Measurements from ENCODE around the gene HES4. TPM values are rescaled to one million over a fixed set of nuclear protein-coding genes. Genes with fewer than 3 reads are reported as not detected.
A peak's percentile ranks its signal among the peaks of the same experiment; 100 is the strongest.
"Not testable (repeated sequence)": the region's sequence is repeated elsewhere in the genome, so short reads cannot be mapped to it uniquely, and the experiment has no call there.

Gene HES4
- total and polyA plus RNA-seq, 8 donors = 4.0 to 212 (median 29.3) TPM; not detected in 1

- H3K4me3 ChIP-seq = peak overlapping the region in 3 of 4 donors; percentile 55 to 64 (median 63)
- H3K27me3 ChIP-seq = peaks cover 0 to under 1% (median 0%) of the 10 kb centered on the region in 3 donors
- intact Hi-C loops (cut with DNase I; ENCODE audit: low total_unique reads) = no loop called here
- WGBS, 5 donors = 74 to 80% (median 76%) methylated on average over 18 to 20 of the region's 20 CpGs
- DNase-seq = peak in 1 of 2 donors; percentile 60
- no peaks in the 10 kb centered on the region for H3K9me3 ChIP-seq
- H3K4me1 ChIP-seq = peaks cover 9 to 41% (median 23%) of the 10 kb centered on the region in 4 donors
- TF ChIP-seq CTCF (IDR thresholded peaks at IDR 0.05) (no peak), EP300 (IDR thresholded peaks at IDR 0.05) (no peak)
- H3K36me3 ChIP-seq = no peaks in the 10 kb centered on the region
- H3K27ac ChIP-seq = peak overlapping the region in 4 of 5 donors; percentile 82 to 94 (median 92)
These were observed 15.1 kb upstream of the HES4 start for GRCh38 chr1:1014799-1015681.

- peak; percentile 38 to 67 for DNase-seq
- no peaks in the 10 kb centered on the region for H3K9me3 ChIP-seq
- peaks cover 9 to 39% (median 22%) of the 10 kb centered on the region in 4 donors for H3K4me1 ChIP-seq
- intact Hi-C loops (cut with DNase I; ENCODE audit: low total_unique reads) = no loop called here
- H3K27me3 ChIP-seq = no peaks in the 10 kb centered on the region
- no peak for TF ChIP-seq CTCF (IDR thresholded peaks at IDR 0.05)
- no peak for TF ChIP-seq EP300 (IDR thresholded peaks at IDR 0.05)
- TF ChIP-seq POLR2A (IDR thresholded peaks at IDR 0.05) = no peak
- TF ChIP-seq POLR2AphosphoS5 (IDR thresholded peaks at IDR 0.05) = no peak
- 51 to 68% (median 66%) methylated on average over 21 to 41 of the region's 41 CpGs for WGBS, 5 donors
- H3K36me3 ChIP-seq = no peaks in the 10 kb centered on the region
- peak overlapping the region; percentile 55 to 64 (median 61) for H3K4me3 ChIP-seq
- H3K27ac ChIP-seq = peak overlapping the region; percentile 82 to 94 (median 91)
These were observed 14.2 kb upstream of the HES4 start for GRCh38 chr1:1013922-1014648.

GRCh38 chr1:1013105-1013921, 13.4 kb upstream of the HES4 start, which contains the start of gene ISG15:
TSS of gene ISG15 (plus strand) at chr1:1013497. CDS start at chr1:1013574, 77 bp downstream.
- intact Hi-C loops (cut with DNase I; ENCODE audit: low total_unique reads) = no loop called here
- H3K9me3 ChIP-seq = no peaks in the 10 kb centered on the region
- WGBS, 5 donors = 0 to 6% (median 3%) methylated on average over 24 to 30 of the region's 30 CpGs
- H3K4me3 ChIP-seq = peak within 1 kb of the TSS; percentile 55 to 64 (median 61)
- no peaks in the 10 kb centered on the region for H3K27me3 ChIP-seq
- H3K36me3 ChIP-seq = no peaks in the 10 kb centered on the region
- peak; percentile 93 to 97 for DNase-seq
- TF ChIP-seq EP300 (IDR thresholded peaks at IDR 0.05) (no peak), POLR2A (IDR thresholded peaks at IDR 0.05) (peak in 1 of 4 donors; percentile 61), CTCF (IDR thresholded peaks at IDR 0.05) (no peak), POLR2AphosphoS5 (IDR thresholded peaks at IDR 0.05) (peak; percentile 86 to 95 (median 93))
- H3K4me1 ChIP-seq = peaks cover 9 to 33% (median 20%) of the 10 kb centered on the region in 4 donors
- H3K27ac ChIP-seq = peak within 1 kb of the TSS; percentile 82 to 94 (median 91)

- intact Hi-C loops (cut with DNase I; ENCODE audit: low total_unique reads); H3K36me3 ChIP-seq; DNase-seq; H3K27me3 ChIP-seq; H3K9me3 ChIP-seq: not testable (repeated sequence)
- WGBS, 5 donors = 51 to 63% (median 57%) methylated on average over 13 of the region's 13 CpGs
- H3K4me1 ChIP-seq = peaks cover 9 to 33% (median 20%) of the 10 kb centered on the region in 4 donors
- peak overlapping the region in 4 of 5 donors; percentile 82 to 94 (median 92) for H3K27ac ChIP-seq
- peak overlapping the region; percentile 55 to 64 (median 61) for H3K4me3 ChIP-seq
These were observed 12.8 kb upstream of the HES4 start for GRCh38 chr1:1012736-1013104.

Measured in stomach (tissue), 9 donors.